ENCODE data around the gene BNIP2.
"Not testable (repeated sequence)": the region's sequence is repeated elsewhere in the genome, so short reads cannot be mapped to it uniquely, and the experiment has no call there.

The BNIP2 gene

GRCh38 chr15:59647085-59647484 lies 42.0 kb downstream of the BNIP2 start:
- no peak overlapping the region for H3K9ac ChIP-seq (ENCODE audit: low read depth, low read length, poor library complexity, severe bottlenecking)
- TF ChIP-seq CTCF (conservative IDR thresholded peaks at IDR 0.05; ENCODE audit: low read length) (no peak), EZH2phosphoT487 (IDR thresholded peaks at IDR 0.05; ENCODE audit: borderline replicate concordance) (no peak)
- peaks cover 46% of the 10 kb centered on the region for H3K36me3 ChIP-seq (ENCODE audit: insufficient read depth, low read length)
- H2AFZ ChIP-seq (ENCODE audit: low read length) = no peak overlapping the region
- H3K4me3 ChIP-seq (ENCODE audit: low read length, poor library complexity, severe bottlenecking) = no peak overlapping the region
- H3F3A ChIP-seq (ENCODE audit: low read depth) = no peaks in the 10 kb centered on the region
- H3K9me2 ChIP-seq (replicated peaks; ENCODE audit: low read depth, low read length) = no peaks in the 10 kb centered on the region
- peaks cover 11% of the 10 kb centered on the region for H3K79me2 ChIP-seq (ENCODE audit: insufficient read depth, low read length)
- no peaks in the 10 kb centered on the region for H3K9me3 ChIP-seq (ENCODE audit: insufficient read depth, low read depth, low read length)
- no peaks in the 10 kb centered on the region for H3K27me3 ChIP-seq (ENCODE audit: insufficient read depth, low read length, poor library complexity, severe bottlenecking)
- no peak overlapping the region for H3K4me2 ChIP-seq (ENCODE audit: low read depth, low read length, poor library complexity, severe bottlenecking)
- peaks cover 3% of the 10 kb centered on the region for H4K20me1 ChIP-seq (ENCODE audit: insufficient read depth, low read length, poor library complexity, severe bottlenecking)
- peaks cover 10% of the 10 kb centered on the region for H3K4me1 ChIP-seq (ENCODE audit: insufficient read depth, low read length, poor library complexity, severe bottlenecking)

GRCh38 chr15:59646277-59646676 lies 42.8 kb downstream of the BNIP2 start:
- no peak for TF ChIP-seq CTCF (conservative IDR thresholded peaks at IDR 0.05; ENCODE audit: low read length)
- TF ChIP-seq EZH2phosphoT487 (IDR thresholded peaks at IDR 0.05; ENCODE audit: borderline replicate concordance) = no peak
- H3K36me3 ChIP-seq (ENCODE audit: insufficient read depth, low read length) = peaks cover 44% of the 10 kb centered on the region

GRCh38 chr15:59645812-59646211 lies 43.3 kb downstream of the BNIP2 start:
- H3K36me3 ChIP-seq (ENCODE audit: insufficient read depth, low read length) = peaks cover 46% of the 10 kb centered on the region
- H3K9me3 ChIP-seq (ENCODE audit: insufficient read depth, low read depth, low read length); H3F3A ChIP-seq (ENCODE audit: low read depth); H2AFZ ChIP-seq (ENCODE audit: low read length); H3K27me3 ChIP-seq (ENCODE audit: insufficient read depth, low read length, poor library complexity, severe bottlenecking); H3K4me1 ChIP-seq (ENCODE audit: insufficient read depth, low read length, poor library complexity, severe bottlenecking); H3K79me2 ChIP-seq (ENCODE audit: insufficient read depth, low read length); H3K9ac ChIP-seq (ENCODE audit: low read depth, low read length, poor library complexity, severe bottlenecking); H4K20me1 ChIP-seq (ENCODE audit: insufficient read depth, low read length, poor library complexity, severe bottlenecking); H3K4me3 ChIP-seq (ENCODE audit: low read length, poor library complexity, severe bottlenecking); H3K9me2 ChIP-seq (replicated peaks; ENCODE audit: low read depth, low read length); H3K4me2 ChIP-seq (ENCODE audit: low read depth, low read length, poor library complexity, severe bottlenecking): not testable (repeated sequence)

More at GRCh38 chr15:59646277-59646676, 42.8 kb downstream of the BNIP2 start:
- Histone ChIP-seq H3K4me3 (ENCODE audit: low read length, poor library complexity, severe bottlenecking) (no peak overlapping the region), H3K9ac (ENCODE audit: low read depth, low read length, poor library complexity, severe bottlenecking) (no peak overlapping the region), H3K79me2 (ENCODE audit: insufficient read depth, low read length) (peaks cover 3% of the 10 kb centered on the region; the same call in 1 of the 2 replicates), H3F3A (ENCODE audit: low read depth) (no peaks in the 10 kb centered on the region), H4K20me1 (ENCODE audit: insufficient read depth, low read length, poor library complexity, severe bottlenecking) (peaks cover 3% of the 10 kb centered on the region), H3K27me3 (ENCODE audit: insufficient read depth, low read length, poor library complexity, severe bottlenecking) (no peaks in the 10 kb centered on the region), H3K9me2 (replicated peaks; ENCODE audit: low read depth, low read length) (no peaks in the 10 kb centered on the region), H3K4me2 (ENCODE audit: low read depth, low read length, poor library complexity, severe bottlenecking) (no peak overlapping the region), H3K9me3 (ENCODE audit: insufficient read depth, low read depth, low read length) (no peaks in the 10 kb centered on the region), H2AFZ (ENCODE audit: low read length) (no peak overlapping the region), H3K4me1 (ENCODE audit: insufficient read depth, low read length, poor library complexity, severe bottlenecking) (peaks cover 10% of the 10 kb centered on the region)

- peaks cover 3% of the 10 kb centered on the region; the same call in 1 of the 2 replicates for H3K79me2 ChIP-seq (ENCODE audit: insufficient read depth, low read length)
- no peaks in the 10 kb centered on the region for H3F3A ChIP-seq (ENCODE audit: low read depth)
- no peak overlapping the region for H2AFZ ChIP-seq (ENCODE audit: low read length)
- H3K4me3 ChIP-seq (ENCODE audit: low read length, poor library complexity, severe bottlenecking) = no peak overlapping the region
- TF ChIP-seq CTCF (conservative IDR thresholded peaks at IDR 0.05; ENCODE audit: low read length) (no peak), EZH2phosphoT487 (IDR thresholded peaks at IDR 0.05; ENCODE audit: borderline replicate concordance) (no peak)
- no peak overlapping the region for H3K9ac ChIP-seq (ENCODE audit: low read depth, low read length, poor library complexity, severe bottlenecking)
- H4K20me1 ChIP-seq (ENCODE audit: insufficient read depth, low read length, poor library complexity, severe bottlenecking) = peaks cover 3% of the 10 kb centered on the region
- H3K4me1 ChIP-seq (ENCODE audit: insufficient read depth, low read length, poor library complexity, severe bottlenecking) = no peaks in the 10 kb centered on the region
- no peak overlapping the region for H3K4me2 ChIP-seq (ENCODE audit: low read depth, low read length, poor library complexity, severe bottlenecking)
- H3K9me3 ChIP-seq (ENCODE audit: insufficient read depth, low read depth, low read length) = no peaks in the 10 kb centered on the region
- peaks cover 46% of the 10 kb centered on the region for H3K36me3 ChIP-seq (ENCODE audit: insufficient read depth, low read length)
- H3K27me3 ChIP-seq (ENCODE audit: insufficient read depth, low read length, poor library complexity, severe bottlenecking) = no peaks in the 10 kb centered on the region
- no peaks in the 10 kb centered on the region for H3K9me2 ChIP-seq (replicated peaks; ENCODE audit: low read depth, low read length)
These were observed 44.4 kb downstream of the BNIP2 start for GRCh38 chr15:59644756-59645155.
